HepG2 (cell line): ENCODE results near the gene ITGA7. TPM values are rescaled to one million over a fixed set of nuclear protein-coding genes. Genes with fewer than 3 reads are reported as not detected.
A peak's percentile ranks its signal among the peaks of the same experiment; 100 is the strongest.

Experiments used
- ARNT2 ChIP-seq: sonication (generic); formaldehyde crosslinking; IDR thresholded peaks from 2 replicates; pipeline ENCODE4 v1.8.0; 2022; ENCODE audit warnings: mild to moderate bottlenecking, low read depth, missing genetic modification reagents, moderate library complexity
- DRAP1 ChIP-seq: IDR thresholded peaks from 2 replicates; pipeline ENCODE4 v1.6.1; 2016; ENCODE audit warnings: missing genetic modification reagents, missing compliant biosample characterization
- E2F5 ChIP-seq: sonication (generic); formaldehyde crosslinking; conservative IDR thresholded peaks from 2 replicates; pipeline ENCODE4 v1.4.0; 2020; ENCODE audit warnings: missing genetic modification reagents
- FOSL1 ChIP-seq: sonication (generic); formaldehyde crosslinking; IDR thresholded peaks from 2 replicates; pipeline ENCODE4 v1.9.0; 2021; ENCODE audit warnings: missing genetic modification reagents, borderline replicate concordance
- FOXO1 ChIP-seq: sonication (generic); formaldehyde crosslinking; IDR thresholded peaks from 2 replicates; pipeline ENCODE4 v1.4.0; 2020; ENCODE audit warnings: missing genetic modification reagents
- GABPB1 ChIP-seq: IDR thresholded peaks from 2 replicates; pipeline ENCODE4 v1.6.1; 2016; ENCODE audit warnings: mild to moderate bottlenecking, missing genetic modification reagents, moderate library complexity, missing compliant biosample characterization
- PCBP1 ChIP-seq: fragments of 200-400 bp; formaldehyde crosslinking; IDR thresholded peaks from 2 replicates; pipeline ENCODE4 v1.6.1; 2017; ENCODE audit warnings: mild to moderate bottlenecking, low read depth, low read length, borderline replicate concordance
- POLR2G ChIP-seq: fragments of 200-400 bp; formaldehyde crosslinking; IDR thresholded peaks from 2 replicates; pipeline ENCODE4 v1.6.1; 2018; ENCODE audit warnings: mild to moderate bottlenecking, low read depth, low read length, moderate library complexity
- TEAD2 ChIP-seq: sonication (generic); formaldehyde crosslinking; IDR thresholded peaks from 2 replicates; pipeline ENCODE4 v1.9.0; 2021; ENCODE audit warnings: missing genetic modification reagents
- ZBTB7B ChIP-seq: sonication (generic); formaldehyde crosslinking; IDR thresholded peaks from 2 replicates; pipeline ENCODE4 v1.4.0; 2020; ENCODE audit warnings: missing genetic modification reagents
- ZIK1 ChIP-seq: sonication (generic); formaldehyde crosslinking; IDR thresholded peaks from 2 replicates; pipeline ENCODE4 v1.5.0; 2020; ENCODE audit warnings: mild to moderate bottlenecking, low read depth, missing genetic modification reagents, borderline replicate concordance
- ZMAT3 ChIP-seq: sonication (generic); formaldehyde crosslinking; conservative IDR thresholded peaks from 2 replicates; pipeline ENCODE4 v1.7.0; 2021; ENCODE audit warnings: missing genetic modification reagents
- ZNF333 ChIP-seq: sonication (generic); formaldehyde crosslinking; IDR thresholded peaks from 2 replicates; pipeline ENCODE4 v1.4.0; 2020; ENCODE audit warnings: mild to moderate bottlenecking, missing genetic modification reagents, borderline replicate concordance
- ZSCAN9 ChIP-seq: IDR thresholded peaks from 2 replicates; pipeline ENCODE4 v1.6.1; 2016; ENCODE audit warnings: borderline replicate concordance
- polyA plus RNA-seq, 8 experiments: library from polyadenylated mRNA; depleted of rRNA in 3 of 8; stranded (reverse) in 7 of 8; unstranded in 1 of 8; fragments of >200 nt; fragmentation: Illumina TruSeq in 4 of 8; extraction: Trizol in 4 of 8; gene quantifications; 2 replicates each; pipeline versions ENCODE4 v1.2.1 to v1.2.3, GENCODE V29; 2011 to 2016; ENCODE audit warnings: low read depth in 4 of 8, missing spikeins in 1 of 8, mixed read lengths in 1 of 8; ENCODE audit not compliant: insufficient read depth in 1 of 8
- total RNA-seq, 5 experiments: library from RNA; depleted of rRNA; stranded (reverse); fragments of >200 nt; fragmentation: Illumina TruSeq; extraction: Trizol; gene quantifications; 2 replicates each; pipeline ENCODE4 v1.2.3, GENCODE V29; 2016; ENCODE audit warnings: low read depth in 1 of 5
- TF ChIP-seq, protein P1 (sequence below): sonication (generic); formaldehyde crosslinking; IDR thresholded peaks from 2 replicates; pipeline ENCODE4 v1.4.0; 2020; ENCODE audit warnings: missing genetic modification reagents, borderline replicate concordance
- TF ChIP-seq, protein P2 (sequence below): sonication (generic); formaldehyde crosslinking; IDR thresholded peaks from one replicate; pipeline ENCODE4 v1.5.1; 2020; ENCODE audit warnings: mild to moderate bottlenecking, missing genetic modification reagents; ENCODE audit errors: not compliant biosample characterization

The ITGA7 gene
- total and polyA plus RNA-seq, 2 of the 13 experiments (the other 11 are each of a cell fraction or from before 2014, with no cell fraction given): 0.65 to 0.75 TPM

DNA sequence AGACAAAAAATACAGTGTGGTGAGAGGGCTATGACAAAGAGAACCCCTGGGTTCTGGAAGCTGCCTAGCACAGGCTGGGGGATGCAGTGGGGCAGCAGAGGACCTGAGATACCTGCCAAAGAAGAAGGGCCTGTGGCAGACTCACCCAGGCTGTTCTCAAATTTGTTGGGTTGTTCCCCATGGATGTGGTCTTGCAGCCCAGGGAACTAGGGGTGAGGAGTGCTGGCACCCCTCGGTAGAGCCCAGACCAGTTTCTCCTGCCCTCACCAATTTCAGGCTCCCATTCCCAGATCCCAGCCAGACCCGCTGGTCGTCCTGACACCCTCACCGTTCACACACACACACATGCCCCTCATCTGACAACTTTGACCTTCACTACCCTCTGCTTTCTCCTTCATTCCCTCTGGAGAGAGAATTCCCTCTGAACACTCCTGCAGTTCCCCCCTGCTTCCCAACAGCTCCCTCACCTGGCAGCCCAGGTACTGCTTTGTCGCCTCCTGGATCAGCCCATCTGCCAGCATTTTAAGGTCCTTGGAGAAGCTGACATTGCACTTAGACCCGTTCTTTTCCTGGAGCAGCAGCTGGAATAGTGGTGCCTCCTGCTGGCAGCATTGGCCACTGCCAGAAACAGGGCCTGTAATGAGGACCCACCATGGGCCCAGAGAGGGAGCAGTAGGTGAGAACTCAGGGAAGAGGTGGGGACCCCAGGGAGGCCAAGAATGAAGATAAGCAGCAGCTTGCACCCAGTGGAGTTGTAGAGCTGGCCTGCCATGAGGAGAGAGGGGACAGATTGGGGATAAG, 29.3 kb upstream of the ITGA7 start (continued):
- TF ChIP-seq ZBTB7B (CRISPR knock-in tag) (peak; percentile 33; the same call in 1 of the 2 replicates), GABPB1 (no peak), PCBP1 (no peak), E2F5 (CRISPR knock-in tag) (no peak), FOXO1 (CRISPR knock-in tag) (no peak), FOSL1 (CRISPR knock-in tag) (no peak), ARNT2 (CRISPR knock-in tag) (peak; percentile 47; the same call in 1 of the 2 replicates), TEAD2 (CRISPR knock-in tag) (no peak), ZIK1 (CRISPR knock-in tag) (no peak), ZSCAN9 (CRISPR knock-in tag) (no peak), ZMAT3 (no peak), ZNF333 (CRISPR knock-in tag) (no peak), POLR2G (no peak), DRAP1 (CRISPR knock-in tag) (no peak)
- TF ChIP-seq, protein P1, sequence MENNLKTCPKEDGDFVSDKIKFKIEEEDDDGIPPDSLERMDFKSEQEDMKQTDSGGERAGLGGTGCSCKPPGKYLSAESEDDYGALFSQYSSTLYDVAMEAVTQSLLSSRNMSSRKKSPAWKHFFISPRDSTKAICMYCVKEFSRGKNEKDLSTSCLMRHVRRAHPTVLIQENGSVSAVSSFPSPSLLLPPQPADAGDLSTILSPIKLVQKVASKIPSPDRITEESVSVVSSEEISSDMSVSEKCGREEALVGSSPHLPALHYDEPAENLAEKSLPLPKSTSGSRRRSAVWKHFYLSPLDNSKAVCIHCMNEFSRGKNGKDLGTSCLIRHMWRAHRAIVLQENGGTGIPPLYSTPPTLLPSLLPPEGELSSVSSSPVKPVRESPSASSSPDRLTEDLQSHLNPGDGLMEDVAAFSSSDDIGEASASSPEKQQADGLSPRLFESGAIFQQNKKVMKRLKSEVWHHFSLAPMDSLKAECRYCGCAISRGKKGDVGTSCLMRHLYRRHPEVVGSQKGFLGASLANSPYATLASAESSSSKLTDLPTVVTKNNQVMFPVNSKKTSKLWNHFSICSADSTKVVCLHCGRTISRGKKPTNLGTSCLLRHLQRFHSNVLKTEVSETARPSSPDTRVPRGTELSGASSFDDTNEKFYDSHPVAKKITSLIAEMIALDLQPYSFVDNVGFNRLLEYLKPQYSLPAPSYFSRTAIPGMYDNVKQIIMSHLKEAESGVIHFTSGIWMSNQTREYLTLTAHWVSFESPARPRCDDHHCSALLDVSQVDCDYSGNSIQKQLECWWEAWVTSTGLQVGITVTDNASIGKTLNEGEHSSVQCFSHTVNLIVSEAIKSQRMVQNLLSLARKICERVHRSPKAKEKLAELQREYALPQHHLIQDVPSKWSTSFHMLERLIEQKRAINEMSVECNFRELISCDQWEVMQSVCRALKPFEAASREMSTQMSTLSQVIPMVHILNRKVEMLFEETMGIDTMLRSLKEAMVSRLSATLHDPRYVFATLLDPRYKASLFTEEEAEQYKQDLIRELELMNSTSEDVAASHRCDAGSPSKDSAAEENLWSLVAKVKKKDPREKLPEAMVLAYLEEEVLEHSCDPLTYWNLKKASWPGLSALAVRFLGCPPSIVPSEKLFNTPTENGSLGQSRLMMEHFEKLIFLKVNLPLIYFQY (CRISPR knock-in tag): no peak
- TF ChIP-seq, protein P2, sequence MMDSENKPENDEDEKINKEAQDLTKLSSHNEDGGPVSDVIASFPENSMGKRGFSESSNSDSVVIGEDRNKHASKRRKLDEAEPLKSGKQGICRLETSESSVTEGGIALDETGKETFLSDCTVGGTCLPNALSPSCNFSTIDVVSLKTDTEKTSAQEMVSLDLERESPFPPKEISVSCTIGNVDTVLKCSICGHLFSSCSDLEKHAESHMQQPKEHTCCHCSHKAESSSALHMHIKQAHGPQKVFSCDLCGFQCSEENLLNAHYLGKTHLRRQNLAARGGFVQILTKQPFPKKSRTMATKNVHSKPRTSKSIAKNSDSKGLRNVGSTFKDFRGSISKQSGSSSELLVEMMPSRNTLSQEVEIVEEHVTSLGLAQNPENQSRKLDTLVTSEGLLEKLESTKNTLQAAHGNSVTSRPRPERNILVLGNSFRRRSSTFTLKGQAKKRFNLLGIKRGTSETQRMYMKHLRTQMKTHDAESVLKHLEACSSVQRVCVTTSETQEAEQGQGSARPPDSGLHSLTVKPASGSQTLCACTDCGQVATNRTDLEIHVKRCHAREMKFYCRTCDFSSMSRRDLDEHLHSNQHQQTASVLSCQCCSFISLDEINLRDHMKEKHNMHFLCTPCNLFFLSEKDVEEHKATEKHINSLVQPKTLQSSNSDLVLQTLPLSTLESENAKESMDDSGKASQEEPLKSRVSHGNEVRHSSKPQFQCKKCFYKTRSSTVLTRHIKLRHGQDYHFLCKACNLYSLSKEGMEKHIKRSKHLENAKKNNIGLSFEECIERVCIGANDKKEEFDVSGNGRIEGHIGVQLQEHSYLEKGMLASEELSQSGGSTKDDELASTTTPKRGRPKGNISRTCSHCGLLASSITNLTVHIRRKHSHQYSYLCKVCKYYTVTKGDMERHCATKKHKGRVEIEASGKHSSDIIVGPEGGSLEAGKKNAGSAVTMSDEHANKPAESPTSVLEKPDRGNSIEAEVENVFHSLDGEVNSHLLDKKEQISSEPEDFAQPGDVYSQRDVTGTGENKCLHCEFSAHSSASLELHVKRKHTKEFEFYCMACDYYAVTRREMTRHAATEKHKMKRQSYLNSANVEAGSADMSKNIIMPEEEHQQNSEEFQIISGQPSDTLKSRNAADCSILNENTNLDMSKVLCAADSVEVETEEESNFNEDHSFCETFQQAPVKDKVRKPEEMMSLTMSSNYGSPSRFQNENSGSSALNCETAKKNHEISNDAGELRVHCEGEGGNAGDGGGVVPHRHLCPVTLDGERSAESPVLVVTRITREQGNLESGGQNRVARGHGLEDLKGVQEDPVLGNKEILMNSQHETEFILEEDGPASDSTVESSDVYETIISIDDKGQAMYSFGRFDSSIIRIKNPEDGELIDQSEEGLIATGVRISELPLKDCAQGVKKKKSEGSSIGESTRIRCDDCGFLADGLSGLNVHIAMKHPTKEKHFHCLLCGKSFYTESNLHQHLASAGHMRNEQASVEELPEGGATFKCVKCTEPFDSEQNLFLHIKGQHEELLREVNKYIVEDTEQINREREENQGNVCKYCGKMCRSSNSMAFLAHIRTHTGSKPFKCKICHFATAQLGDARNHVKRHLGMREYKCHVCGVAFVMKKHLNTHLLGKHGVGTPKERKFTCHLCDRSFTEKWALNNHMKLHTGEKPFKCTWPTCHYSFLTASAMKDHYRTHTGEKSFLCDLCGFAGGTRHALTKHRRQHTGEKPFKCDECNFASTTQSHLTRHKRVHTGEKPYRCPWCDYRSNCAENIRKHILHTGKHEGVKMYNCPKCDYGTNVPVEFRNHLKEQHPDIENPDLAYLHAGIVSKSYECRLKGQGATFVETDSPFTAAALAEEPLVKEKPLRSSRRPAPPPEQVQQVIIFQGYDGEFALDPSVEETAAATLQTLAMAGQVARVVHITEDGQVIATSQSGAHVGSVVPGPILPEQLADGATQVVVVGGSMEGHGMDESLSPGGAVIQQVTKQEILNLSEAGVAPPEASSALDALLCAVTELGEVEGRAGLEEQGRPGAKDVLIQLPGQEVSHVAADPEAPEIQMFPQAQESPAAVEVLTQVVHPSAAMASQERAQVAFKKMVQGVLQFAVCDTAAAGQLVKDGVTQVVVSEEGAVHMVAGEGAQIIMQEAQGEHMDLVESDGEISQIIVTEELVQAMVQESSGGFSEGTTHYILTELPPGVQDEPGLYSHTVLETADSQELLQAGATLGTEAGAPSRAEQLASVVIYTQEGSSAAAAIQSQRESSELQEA (CRISPR knock-in tag): no peak
